Measurements from ENCODE around the gene KCNMB4.

Gene KCNMB4

GRCh38 chr12:70426620-70427019, 60.5 kb downstream of the KCNMB4 start:
- DNase-seq (ENCODE audit: extremely low spot score, insufficient read length, low read depth): no peak
- no peak for FAIRE-seq

DNA sequence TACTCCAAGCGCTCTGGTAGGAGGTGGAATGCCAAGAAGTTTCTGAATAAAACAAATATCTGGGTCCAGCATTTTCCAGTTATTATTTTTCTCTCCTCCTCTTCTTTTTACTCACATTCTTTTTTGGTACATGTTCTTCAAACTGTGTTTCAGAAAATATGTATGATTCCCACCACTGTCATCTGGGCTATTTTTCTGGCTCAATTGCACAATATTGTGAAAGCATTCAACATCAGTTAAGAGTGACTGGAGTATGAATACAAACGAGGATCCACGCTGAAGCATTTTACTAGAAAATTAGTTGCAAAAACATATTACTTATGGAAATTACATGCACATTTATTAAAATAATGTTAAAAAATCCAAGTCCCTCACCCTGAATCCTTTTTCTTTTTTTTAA, 61.5 kb downstream of the KCNMB4 start:
- DNase-seq (ENCODE audit: extremely low spot score, insufficient read length, low read depth) (no peak), FAIRE-seq (no peak)

DNA sequence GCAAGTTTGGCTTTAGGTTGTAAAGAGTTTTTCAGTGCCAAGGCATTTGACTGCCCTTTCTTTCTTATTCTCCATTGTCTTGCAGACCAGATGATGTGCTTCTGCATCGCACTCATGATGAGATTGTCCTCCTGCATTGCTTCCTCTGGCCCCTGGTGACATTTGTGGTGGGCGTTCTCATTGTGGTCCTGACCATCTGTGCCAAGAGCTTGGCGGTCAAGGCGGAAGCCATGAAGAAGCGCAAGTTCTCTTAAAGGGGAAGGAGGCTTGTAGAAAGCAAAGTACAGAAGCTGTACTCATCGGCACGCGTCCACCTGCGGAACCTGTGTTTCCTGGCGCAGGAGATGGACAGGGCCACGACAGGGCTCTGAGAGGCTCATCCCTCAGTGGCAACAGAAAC, 64.3 kb downstream of the KCNMB4 start:
- FAIRE-seq (no peak), DNase-seq (ENCODE audit: extremely low spot score, insufficient read length, low read depth) (no peak)

- DNase-seq (ENCODE audit: extremely low spot score, insufficient read length, low read depth): no peak
- FAIRE-seq: no peak
Observed at GRCh38 chr12:70436836-70437235, 70.7 kb downstream of the KCNMB4 start.

DNA sequence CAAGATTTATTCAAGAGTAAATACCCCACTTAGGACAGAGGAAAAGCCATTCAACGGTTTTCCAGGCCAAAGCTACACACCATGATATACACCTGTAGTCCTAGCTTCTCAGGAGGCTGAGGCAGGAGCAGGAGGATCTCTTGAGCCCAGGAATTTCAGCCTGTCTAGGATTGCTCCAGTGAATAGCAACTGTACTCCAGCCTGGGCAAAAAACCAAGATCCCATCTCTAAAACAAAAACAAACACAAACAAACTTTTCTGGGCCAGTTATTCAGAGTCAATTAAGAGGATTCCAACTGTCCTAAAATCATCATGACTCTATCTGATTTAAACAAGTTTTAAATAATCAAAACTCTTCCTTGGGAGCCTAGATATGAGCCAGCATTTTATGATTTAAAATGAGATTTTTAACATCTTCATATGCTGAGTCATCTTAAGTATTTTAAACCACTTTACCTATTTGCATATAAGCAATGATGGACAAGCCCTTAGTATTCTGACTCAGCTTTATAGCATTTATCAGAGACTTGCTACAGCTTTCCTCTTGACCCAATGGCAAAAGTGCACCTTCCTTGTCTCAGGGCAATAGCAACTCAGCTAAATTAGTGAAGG, 77.1 kb downstream of the KCNMB4 start:
- FAIRE-seq (no peak), DNase-seq (ENCODE audit: extremely low spot score, insufficient read length, low read depth) (no peak)

- DNase-seq (ENCODE audit: extremely low spot score, insufficient read length, low read depth) (no peak), FAIRE-seq (no peak)
Observed at GRCh38 chr12:70444903-70445302, 78.8 kb downstream of the KCNMB4 start.

DNA sequence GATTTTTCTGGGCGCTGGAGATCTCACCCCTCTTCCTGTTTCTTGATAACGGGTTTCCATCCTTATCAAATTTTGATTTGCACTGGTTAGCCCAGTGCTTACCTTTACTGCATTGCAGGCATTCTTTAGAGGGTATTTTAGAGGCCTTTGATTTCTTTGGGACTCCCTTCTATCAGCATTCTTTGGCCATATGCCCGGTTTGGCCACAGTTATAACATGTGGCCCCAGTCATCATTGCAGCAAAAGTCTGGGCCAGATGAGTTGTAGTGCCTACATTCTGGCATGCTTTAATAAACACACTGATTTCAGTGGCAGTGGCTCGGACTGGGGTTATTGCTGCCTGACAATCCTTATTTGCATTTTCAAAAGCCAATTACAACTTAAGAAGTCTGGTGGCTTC, 82.3 kb downstream of the KCNMB4 start:
- DNase-seq (ENCODE audit: extremely low spot score, insufficient read length, low read depth): no peak
- no peak for FAIRE-seq

DNA sequence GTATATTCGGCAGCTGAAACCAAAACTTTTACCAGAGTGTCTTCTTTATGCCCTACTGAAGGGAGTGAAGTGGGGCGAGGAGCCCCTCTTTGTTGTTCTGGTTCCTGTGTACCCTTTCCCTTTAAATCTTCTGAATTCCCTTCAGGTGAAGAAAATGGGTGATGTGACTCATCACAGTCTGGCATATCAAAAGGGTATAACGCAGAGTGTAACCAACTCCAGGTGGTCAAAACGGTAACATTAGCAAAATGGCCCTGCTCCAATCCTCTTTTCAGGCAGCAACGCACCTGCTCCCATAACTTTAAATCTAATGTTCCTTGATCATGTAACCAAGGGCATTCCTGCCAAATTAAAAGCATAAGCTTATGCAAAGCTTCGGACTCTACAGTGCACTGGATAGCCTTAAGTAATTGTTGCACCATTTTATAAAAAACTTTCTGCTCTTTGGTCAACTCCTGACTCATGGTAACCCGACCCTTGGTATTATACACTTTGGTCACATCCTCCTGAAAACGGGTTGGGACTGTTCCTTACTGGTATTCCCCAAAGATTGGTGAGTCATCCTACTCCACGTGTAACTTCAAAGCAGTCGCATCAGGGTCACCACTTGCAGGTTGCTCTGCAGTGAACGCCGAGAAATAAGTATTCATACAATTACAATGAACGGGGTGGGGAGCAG, 83.1 kb downstream of the KCNMB4 start:
- DNase-seq (ENCODE audit: extremely low spot score, insufficient read length, low read depth) (no peak), FAIRE-seq (no peak)

DNA sequence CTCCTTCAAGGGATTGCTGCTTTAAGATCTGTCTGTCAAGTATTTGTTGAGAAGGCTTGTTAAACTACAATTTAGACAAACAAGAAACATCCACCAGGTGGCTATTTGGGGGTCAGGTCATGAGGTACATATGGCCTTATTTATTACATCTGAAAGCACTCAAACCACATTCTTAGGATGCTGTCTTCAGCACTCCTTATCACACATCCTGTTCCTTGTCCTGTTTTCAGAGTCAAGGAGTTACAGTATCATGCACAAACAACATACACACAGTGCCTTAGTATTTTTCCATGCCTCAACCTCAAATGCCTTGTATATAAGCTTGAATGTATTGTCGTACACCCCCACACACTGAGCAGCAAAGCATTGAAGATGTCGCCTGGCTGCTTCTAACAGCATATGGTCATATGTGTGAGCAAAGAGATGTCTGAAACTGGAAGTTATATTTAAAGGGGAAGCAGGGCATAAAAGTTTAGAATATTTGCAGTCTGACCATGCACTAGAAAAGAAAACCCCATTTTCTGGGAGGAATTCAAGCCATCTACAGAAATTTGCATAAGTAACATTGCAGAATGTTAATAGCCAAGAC, 83.8 kb downstream of the KCNMB4 start:
- DNase-seq (ENCODE audit: extremely low spot score, insufficient read length, low read depth) (no peak), FAIRE-seq (no peak)

DNA sequence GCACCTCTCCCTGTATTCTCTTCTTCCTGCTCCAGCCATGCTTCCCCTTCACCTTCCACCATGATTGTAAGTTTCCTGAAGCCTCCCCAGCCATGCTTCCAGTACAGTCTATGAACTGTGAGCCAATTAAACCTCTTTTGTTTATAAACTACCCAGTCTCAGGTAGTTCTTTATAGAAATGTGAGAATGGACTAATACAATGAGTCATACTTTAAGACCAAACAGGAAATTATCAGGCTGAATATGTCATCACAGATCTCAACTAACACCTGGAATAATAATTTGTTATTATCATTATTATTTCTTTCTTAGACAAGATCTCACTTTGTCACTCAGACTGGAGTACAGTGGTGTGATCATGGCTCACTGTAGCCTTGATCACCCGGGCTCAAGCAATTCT, 85.4 kb downstream of the KCNMB4 start:
- FAIRE-seq: no peak
- no peak for DNase-seq (ENCODE audit: extremely low spot score, insufficient read length, low read depth)

- FAIRE-seq (no peak), DNase-seq (ENCODE audit: extremely low spot score, insufficient read length, low read depth) (no peak)
Observed at GRCh38 chr12:70456953-70457352, 90.9 kb downstream of the KCNMB4 start.

DNA sequence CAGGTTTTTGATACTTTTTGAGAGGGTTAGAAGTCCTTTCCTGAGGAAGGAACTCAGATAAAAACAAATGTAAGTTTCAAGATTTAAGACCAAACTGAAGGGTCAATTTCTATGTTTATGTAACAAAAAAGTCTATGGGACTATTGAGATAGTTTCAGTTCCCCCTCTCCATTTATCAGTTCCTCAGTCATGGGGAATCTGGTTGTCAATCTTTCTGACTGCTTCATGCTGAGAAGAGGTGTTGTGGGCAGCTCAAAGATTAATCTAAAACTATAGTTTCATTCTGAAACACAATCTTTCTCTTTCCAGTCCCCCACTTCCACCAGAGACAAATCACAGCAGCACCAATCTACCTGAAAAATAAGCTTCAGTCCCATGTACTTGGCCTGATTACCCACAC, 93.7 kb downstream of the KCNMB4 start:
- DNase-seq (ENCODE audit: extremely low spot score, insufficient read length, low read depth) (no peak), FAIRE-seq (no peak)

DNA sequence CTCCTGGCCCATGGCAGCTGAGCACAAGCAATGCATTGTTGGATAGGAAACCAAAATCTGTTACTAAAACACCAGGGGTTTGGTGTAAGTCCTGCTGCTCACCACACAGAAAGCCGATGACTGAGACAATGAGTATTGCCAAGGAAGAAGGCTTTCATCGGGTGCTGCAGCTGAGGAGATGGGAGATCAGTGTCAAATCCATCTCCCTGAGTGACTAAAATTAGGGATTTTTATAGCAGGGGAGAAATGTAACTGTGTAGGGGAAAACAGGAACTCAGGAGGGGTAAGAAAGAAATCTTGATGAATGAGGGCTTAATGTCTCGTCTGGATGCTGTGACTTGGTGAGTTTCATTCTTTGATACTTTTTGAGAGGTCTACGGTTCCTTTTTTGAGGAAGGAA, 97.9 kb downstream of the KCNMB4 start:
- DNase-seq (ENCODE audit: extremely low spot score, insufficient read length, low read depth) (no peak), FAIRE-seq (no peak)

DNA sequence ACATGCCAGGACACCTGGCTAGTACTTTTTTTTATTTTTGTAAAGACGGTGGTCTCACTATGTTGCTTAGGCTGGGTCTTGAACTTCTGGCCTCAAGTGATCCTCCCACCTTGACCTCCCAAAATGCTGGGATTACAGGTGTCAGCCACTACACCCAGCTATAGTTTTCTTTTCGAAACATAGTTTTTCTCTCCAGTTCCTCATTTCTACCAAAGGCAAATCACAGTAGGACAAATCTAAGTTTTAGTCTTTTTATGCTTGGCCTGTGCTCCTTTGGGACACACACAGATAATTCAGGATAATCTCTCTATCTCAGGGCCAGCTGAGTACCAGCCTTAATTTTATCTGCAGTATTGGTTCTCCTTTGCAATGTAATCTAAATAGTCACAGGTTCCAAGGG, 100.7 kb downstream of the KCNMB4 start:
- DNase-seq (ENCODE audit: extremely low spot score, insufficient read length, low read depth) (no peak), FAIRE-seq (no peak)

DNA sequence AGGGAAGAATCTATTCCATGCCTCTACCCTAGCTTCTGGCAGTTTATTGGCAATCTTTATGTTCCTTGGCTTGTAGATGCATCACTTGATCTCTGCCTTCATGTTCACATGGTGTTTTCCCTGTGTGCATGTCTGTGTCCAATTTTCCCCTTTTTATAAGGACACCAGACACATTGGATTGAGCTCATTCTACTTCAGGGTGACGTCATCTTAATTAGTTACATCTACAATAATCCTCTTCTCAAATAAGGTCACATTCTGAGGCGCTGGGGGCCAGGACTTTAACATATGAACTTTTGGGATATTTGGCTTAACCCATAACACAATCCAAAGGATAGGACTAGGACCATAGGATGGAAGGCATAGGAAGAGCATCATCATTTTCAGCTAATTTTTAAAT, 101.4 kb downstream of the KCNMB4 start:
- DNase-seq (ENCODE audit: extremely low spot score, insufficient read length, low read depth): no peak
- FAIRE-seq: no peak

DNA sequence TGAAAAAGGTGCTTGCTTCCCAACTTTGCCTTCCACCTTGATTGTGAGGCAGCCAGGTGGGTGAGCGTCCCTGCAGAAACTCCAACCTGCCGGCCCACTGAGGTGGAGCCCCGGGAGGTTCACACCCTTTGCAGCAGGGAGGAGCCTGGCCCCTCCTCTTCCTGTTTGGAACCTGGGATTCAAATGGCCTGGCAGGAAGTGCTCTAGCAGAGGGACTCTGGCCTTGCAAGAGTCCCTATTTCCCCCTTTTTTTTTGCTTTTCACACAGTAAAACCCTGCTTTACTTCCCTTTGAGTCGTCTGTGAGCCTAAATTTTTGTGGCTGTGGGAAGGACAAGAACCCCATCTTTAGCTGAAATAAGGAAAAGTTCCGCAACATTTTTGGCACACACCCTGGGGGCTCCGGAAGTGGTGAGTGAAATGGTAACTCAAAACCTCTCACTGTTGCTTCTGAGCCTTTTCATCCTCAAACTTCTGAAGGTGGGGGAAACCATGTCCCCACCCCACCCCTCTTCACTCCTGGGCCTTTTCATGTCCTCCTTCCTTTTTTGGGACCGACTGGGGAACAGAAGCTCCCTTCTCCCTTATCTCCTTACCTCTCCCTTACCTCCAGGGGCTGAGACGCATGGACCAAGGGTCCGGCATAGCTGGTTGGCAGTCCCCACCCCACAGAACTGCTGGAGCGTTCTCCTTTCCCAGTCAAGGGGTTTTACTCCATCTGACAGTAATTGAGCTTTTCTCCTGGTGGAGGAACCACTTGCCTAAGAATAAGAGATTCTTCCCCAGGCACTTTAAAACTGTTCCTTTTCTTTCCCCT, 102.0 kb downstream of the KCNMB4 start:
- DNase-seq (ENCODE audit: extremely low spot score, insufficient read length, low read depth) (no peak), FAIRE-seq (no peak)

- no peak for DNase-seq (ENCODE audit: extremely low spot score, insufficient read length, low read depth)
- no peak for FAIRE-seq
Observed at GRCh38 chr12:70468741-70469140, 102.7 kb downstream of the KCNMB4 start.

- DNase-seq (ENCODE audit: extremely low spot score, insufficient read length, low read depth) (no peak), FAIRE-seq (no peak)
Observed at GRCh38 chr12:70469221-70469820, 103.2 kb downstream of the KCNMB4 start.

GRCh38 chr12:70482764-70483163, 116.7 kb downstream of the KCNMB4 start:
- DNase-seq (ENCODE audit: extremely low spot score, insufficient read length, low read depth) (no peak), FAIRE-seq (no peak)

Data from GM18507 (cell line).